ENCODE results near the gene UTP14C.
"Not testable (repeated sequence)": the region's sequence is repeated elsewhere in the genome, so short reads cannot be mapped to it uniquely, and the experiment has no call there.

UTP14C gene, protein sequence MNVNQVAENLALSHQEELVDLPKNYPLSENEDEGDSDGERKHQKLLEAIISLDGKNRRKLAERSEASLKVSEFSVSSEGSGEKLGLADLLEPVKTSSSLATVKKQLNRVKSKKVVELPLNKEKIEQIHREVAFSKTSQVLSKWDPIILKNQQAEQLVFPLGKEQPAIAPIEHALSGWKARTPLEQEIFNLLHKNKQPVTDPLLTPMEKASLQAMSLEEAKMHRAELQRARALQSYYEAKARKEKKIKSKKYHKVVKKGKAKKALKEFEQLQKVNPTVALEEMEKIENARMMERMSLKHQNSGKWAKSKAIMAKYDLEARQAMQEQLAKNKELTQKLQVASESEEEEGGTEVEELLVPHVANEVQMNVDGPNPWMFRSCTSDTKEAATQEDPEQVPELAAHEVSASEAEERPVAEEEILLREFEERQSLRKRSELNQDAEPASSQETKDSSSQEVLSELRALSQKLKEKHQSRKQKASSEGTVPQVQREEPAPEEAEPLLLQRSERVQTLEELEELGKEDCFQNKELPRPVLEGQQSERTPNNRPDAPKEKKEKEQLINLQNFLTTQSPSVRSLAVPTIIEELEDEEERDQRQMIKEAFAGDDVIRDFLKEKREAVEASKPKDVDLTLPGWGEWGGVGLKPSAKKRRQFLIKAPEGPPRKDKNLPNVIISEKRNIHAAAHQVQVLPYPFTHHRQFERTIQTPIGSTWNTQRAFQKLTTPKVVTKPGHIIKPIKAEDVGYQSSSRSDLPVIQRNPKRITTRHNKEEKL

GRCh38 chr13:52024481-52024880 lies at the start of gene UTP14C:
Gene UTP14C (plus strand): TSS chr13:52024691. CDS start chr13:52028805, 4,114 bp downstream.
- DNase-seq, result no peak

DNA sequence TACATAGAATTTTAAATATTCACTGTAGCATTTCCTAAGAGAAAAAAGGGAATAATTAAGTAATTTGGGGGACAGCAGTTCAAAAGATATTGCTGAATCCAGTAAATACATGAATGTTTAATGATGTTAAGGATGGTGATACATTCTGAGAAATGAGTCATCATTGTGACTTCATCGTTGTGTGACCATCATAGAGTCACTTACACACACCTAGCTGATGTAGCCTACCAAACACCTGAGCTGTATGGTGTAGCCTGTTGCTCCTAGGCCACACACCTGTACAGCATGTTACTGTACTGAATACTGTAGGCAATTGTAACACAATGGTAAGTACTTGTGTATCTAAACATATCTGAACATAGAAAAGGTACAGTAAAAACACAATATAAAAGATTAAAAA lies 48.1 kb upstream of the UTP14C start:
- no peak for DNase-seq

DNA sequence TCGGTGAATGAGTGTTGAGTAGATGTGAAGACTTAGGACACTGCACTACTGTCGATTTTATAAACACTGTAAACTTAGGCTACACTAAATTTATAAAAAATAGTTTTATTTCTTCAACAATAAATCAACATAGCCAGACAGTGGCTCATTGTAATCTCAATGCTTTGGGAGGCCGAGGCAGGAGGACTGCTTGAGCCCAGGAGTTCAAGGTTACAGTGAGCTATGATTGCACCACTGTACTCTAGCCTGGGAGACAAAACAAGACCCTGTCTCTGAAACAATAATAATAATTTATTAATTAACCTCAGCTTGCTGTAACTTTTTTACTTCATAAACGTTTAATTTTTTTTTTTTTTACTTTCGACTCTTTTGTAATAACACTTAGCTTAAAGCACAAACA lies 47.6 kb upstream of the UTP14C start:
- DNase-seq, result no peak

DNA sequence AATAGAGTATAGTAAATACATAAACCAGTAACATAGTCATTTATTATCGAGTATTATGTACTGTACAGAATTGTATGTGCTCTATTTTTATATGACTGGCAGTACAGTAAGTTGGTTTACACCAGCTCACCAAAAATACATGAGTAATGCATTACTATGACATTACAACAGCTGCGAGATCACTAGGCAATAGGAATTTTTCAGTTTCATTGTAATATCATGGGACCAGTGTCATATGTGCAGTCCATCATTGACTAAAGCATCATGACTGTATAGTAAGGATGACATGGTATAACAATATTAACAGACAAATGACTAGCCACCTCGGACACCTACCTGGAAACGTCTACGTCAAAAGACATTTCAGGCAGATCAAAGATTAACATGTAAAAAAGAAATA lies 46.9 kb upstream of the UTP14C start:
- no peak for DNase-seq

DNA sequence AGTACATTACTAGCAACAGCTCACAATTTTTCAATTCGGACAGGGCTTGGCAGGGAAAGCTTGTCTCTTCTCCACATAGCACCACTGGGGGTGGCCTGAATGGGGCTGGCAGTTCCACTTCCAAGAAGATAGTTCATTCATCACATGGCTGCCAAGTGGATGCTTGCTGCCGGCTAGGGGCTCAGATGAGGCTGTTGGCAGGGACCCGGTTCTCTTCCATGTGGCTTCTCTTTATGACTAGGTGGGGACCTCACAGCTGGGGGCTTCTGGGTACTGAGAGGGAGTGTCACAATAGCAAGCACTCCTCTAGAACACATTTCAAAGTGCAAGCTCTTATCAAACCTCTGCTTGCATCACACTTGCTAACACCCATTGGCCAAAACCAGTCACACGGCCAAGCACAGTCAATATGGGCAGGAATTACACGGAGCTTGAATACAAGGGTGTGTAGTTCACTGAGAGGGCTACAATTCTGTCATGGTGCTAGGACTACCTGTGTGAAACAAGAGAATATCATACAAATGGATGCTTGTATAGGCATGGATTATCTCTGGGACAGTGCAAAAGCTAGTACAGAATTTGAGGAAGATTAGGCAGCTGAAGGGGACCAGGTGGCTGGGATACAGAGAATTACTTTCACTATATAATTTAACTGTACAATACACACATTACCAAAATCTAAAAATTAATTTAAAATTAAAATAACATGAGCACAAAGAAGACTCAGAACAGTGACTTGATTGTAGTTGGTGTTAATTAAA lies 45.5 kb upstream of the UTP14C start:
- no peak for DNase-seq

GRCh38 chr13:51980908-51981307 lies 43.6 kb upstream of the UTP14C start:
- DNase-seq, result no peak

- DNase-seq, result no peak
These were observed 43.1 kb upstream of the UTP14C start for GRCh38 chr13:51981355-51981754.

GRCh38 chr13:51983292-51983691 lies 41.2 kb upstream of the UTP14C start:
- DNase-seq, result not testable (repeated sequence)

DNA sequence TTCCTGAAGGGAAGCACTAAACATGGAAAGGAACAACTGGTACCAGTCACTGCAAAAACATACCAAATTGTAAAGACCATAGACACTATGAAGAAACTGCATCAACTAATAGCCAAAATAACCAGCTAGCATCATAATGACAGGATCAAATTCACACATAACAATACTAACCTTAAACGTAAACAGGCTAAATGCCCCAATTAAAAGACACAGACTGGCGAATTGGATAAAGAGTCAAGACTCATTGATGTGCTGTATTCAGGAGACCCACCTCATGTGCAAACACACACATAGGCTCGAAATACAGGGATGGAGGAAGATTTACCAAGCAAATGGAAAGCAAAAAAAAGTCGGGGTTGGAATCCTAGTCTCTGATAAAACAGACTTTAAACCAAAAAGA lies 39.6 kb upstream of the UTP14C start:
- DNase-seq, result not testable (repeated sequence)

- DNase-seq, result no peak
These were observed 35.4 kb upstream of the UTP14C start for GRCh38 chr13:51988988-51989618.

DNA sequence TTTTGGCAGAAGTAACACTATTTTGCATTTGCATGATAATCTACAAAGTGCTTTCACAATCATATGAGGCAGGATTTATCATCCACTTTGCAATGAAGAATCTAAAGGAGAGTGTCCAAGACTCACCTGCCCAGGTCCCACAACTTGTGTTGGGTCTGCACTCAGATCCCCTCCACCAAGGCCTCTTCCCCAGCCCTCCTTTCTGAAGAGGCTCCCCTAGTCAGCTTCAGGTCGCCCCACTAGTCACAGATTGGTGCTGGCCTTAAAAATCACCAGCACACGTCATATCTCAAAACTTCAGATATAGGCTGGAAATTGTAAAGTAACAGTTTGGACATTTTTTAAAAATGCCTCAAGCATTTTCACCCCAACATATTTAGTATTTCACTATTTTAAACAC lies 30.8 kb upstream of the UTP14C start:
- DNase-seq, result no peak

DNA sequence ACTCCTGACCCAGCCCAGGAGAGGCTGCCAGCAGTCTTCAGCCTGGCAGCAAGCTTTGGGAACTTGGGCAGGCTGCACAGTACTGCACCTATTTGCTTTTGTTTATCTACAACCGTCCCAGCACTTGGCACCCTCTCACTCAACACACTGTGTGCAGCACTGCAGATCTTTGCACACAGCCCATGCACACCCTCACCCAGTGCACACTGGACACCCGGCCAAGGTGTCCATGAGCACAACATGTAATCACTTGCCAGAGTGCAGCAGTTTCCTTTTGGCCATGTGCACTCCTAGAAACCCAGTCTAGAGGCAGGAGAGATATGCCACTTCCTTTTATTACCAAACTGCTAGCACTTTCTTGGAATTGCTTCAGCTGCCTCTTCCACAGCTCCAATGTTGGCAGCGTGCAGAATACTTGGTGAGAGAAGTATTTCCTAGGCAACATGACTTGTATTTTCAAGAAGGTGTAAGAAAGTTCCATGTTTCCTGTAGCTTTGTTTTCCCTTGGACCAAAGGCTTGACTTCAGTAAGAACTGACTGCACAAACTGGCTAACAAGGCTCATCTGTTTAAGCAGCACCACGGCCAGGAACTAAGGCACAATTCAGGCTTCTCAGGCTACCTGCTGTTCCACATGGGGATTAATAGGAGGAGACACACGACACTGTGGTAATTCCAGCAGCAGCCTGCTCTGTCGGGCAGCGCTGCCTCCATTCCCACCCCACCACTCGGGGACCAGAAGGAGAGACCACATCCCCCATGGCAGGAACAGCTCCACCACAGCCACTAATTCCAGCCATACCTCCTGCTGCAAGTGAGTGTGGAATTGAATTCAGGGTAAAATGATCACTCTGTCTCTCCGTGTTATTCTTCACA lies 28.6 kb upstream of the UTP14C start:
- no peak for DNase-seq

- DNase-seq, result no peak
These were observed 27.9 kb upstream of the UTP14C start for GRCh38 chr13:51996641-51997040.

DNA sequence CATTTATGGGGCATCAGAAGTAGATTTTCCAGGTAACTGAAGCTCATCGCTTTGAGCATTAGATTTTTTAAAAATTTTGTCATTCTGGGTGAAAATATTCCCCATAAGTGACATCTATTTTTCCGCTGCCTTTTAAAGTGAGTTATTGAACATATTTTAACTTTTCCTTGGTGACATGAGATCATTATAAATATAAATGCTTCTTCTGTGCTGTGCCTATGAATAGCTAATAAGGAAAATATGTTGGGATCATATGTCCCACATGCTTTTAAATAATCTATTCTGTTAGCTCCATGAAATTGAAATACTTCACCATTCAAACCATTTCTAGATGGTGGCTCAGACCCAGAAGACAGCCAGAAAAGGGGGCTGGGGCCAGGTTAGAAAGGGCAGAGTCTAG lies 27.3 kb upstream of the UTP14C start:
- no peak for DNase-seq

DNA sequence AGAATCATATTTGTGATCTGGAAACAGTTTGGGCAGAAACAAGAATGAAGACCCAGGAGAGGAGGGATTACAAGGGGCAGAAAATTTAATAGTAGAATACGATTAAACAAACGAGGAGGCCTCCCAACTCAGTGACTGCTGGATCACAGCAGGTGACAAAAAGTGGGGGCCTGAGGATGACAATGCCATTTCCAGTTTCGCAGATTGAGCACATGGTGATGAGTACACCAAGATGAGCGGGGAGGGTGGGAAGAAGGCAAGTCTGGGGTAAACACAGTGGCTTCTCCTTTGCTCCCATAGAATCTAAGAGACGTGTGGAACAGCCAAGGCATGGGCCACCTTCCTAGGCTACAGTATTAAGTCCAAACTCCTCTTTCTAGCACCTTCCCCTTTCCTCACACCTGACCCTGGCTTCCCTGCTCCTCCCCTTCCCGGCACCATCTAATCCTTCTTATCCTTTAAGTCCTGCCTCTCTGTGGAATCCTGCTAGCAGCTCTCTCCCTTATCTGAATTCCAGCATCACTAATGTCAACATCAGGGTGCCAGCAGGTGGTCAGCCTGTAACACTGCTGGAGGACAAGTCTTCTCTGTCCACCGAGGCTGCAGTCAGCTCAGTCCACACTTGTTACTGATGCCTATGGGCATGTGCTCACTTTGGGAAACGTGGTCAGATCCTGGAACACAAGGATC lies 26.7 kb upstream of the UTP14C start:
- DNase-seq, result no peak

DNA sequence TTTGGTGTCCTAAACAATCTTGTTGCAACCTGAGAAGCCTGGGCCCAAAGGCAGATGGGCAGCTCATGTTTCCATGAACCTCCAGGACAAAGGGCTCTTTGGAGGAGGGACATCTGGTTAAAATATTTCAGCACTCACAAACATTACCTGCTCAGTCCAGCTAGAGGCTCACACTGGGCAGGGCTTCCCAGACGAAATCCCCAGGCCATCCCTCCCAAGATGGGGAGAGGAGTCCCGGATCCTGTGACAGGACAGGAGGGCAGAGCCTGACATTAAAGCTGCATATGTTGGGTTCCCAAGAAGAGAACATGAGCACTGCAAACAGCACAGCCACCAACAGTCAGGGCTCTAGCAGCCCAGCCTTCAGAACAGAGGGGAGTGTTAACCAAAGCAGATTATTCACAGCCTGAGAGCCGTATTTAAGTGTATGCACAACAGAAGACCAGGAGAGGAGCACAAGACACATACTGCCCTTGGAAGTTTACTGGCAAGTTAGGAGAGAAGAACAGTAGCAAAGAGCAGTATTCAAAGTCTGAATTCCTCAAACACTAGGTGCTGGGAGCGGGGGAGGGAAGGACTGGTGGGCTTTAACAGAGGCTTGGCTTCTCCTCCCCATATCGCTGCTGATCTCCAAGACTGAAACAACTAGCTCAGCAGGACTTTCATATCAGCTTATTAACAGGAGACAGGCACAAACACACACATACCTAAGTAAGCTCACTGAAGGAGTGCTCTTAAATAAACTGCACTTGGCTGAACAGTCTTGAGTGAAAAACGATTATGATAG lies 25.6 kb upstream of the UTP14C start:
- DNase-seq, result no peak

DNA sequence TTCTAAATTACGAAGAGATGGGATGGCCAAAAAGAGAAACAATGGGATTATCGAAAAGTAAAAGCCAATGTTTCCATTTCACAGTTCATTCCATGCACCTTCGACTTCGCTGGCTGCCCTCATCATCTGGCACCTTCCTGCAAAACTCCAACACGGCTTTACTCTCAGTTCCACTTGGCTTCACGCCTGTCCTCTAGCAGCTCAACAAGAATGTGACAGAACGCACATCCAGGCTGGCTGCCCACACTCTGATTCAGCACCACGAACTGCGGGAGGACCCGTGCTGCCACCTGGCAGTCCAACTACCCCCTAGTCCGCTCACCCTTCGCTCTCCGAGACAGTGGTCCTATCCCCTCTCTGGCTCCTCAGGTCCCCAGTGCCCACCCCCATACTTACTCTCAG lies 25.0 kb upstream of the UTP14C start:
- DNase-seq, result no peak

- DNase-seq, result no peak
These were observed 24.6 kb upstream of the UTP14C start for GRCh38 chr13:51999921-52000320.

- no peak for DNase-seq
These were observed 23.3 kb upstream of the UTP14C start for GRCh38 chr13:52001120-52001731.

DNA sequence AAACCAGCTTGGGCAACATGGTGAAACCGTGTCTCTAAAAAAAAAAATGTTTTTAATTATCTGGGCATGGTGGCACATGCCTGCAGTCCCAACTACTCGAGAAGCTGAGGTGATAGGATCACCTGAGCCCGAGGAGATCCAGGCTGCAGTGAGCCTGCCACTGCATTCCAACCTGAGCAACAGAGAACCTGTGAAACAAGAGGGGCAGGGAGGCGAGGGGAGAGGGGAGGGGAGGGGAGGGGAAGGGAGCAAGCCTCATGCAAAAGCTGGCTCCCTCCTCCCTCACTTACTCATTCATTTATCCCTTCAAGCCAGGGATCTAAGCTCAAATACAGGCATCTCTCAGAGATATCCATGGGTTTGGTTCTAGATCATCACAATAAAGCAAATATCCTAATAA lies 22.1 kb upstream of the UTP14C start:
- DNase-seq, result no peak
